Measurements from ENCODE around the gene IL19.
"Not testable (repeated sequence)": the region's sequence is repeated elsewhere in the genome, so short reads cannot be mapped to it uniquely, and the experiment has no call there.

IL19 gene

GRCh38 chr1:206851341-206852010 lies 80.9 kb downstream of the IL19 start:
- H3K4me2 ChIP-seq (ENCODE audit: insufficient read depth, low read length): no peak overlapping the region
- no peak overlapping the region for H3K27ac ChIP-seq (ENCODE audit: low read length)
- no peaks in the 10 kb centered on the region for H4K20me1 ChIP-seq (ENCODE audit: insufficient read depth, low read length)
- H3K36me3 ChIP-seq (ENCODE audit: insufficient read depth, low read length): no peaks in the 10 kb centered on the region
- no peaks in the 10 kb centered on the region for H3K9me3 ChIP-seq (ENCODE audit: insufficient read depth, low read length, severe bottlenecking)
- H3K27me3 ChIP-seq (ENCODE audit: insufficient read depth, low read length, poor library complexity): no peaks in the 10 kb centered on the region
- H3K9ac ChIP-seq (ENCODE audit: low read depth, low read length): no peak overlapping the region
- ATAC-seq (ENCODE audit: insufficient read depth, low read depth): no peak
- no peak overlapping the region for H3K4me3 ChIP-seq (ENCODE audit: low read depth in 1 of 2, low read length in 2 of 2)
- H3K79me2 ChIP-seq (ENCODE audit: insufficient read depth, low read length): no peaks in the 10 kb centered on the region
- no peak overlapping the region for H2AFZ ChIP-seq (ENCODE audit: low read depth, low read length)
- no peaks in the 10 kb centered on the region for H3K4me1 ChIP-seq (ENCODE audit: insufficient read depth, low read length)
- no peak for DNase-seq
- TF ChIP-seq EZH2 (IDR thresholded peaks at IDR 0.05; ENCODE audit: borderline replicate concordance, low read depth, low read length, severe bottlenecking): no peak
- TF ChIP-seq CTCF (IDR thresholded peaks at IDR 0.05; ENCODE audit: borderline replicate concordance, extremely low read depth, low read length, poor library complexity, severe bottlenecking): no peak

- not testable (repeated sequence) for H3K4me3 ChIP-seq (ENCODE audit: low read depth in 1 of 2, low read length in 2 of 2); H4K20me1 ChIP-seq (ENCODE audit: insufficient read depth, low read length); H3K27ac ChIP-seq (ENCODE audit: low read length); H3K27me3 ChIP-seq (ENCODE audit: insufficient read depth, low read length, poor library complexity); H3K9ac ChIP-seq (ENCODE audit: low read depth, low read length); H3K4me1 ChIP-seq (ENCODE audit: insufficient read depth, low read length); ATAC-seq (ENCODE audit: insufficient read depth, low read depth); H3K36me3 ChIP-seq (ENCODE audit: insufficient read depth, low read length); H3K9me3 ChIP-seq (ENCODE audit: insufficient read depth, low read length, severe bottlenecking); DNase-seq; H3K4me2 ChIP-seq (ENCODE audit: insufficient read depth, low read length); H3K79me2 ChIP-seq (ENCODE audit: insufficient read depth, low read length); H2AFZ ChIP-seq (ENCODE audit: low read depth, low read length)
Observed at GRCh38 chr1:206852662-206853061, 82.1 kb downstream of the IL19 start.

- not testable (repeated sequence) for H4K20me1 ChIP-seq (ENCODE audit: insufficient read depth, low read length); H3K79me2 ChIP-seq (ENCODE audit: insufficient read depth, low read length); ATAC-seq (ENCODE audit: insufficient read depth, low read depth); H3K4me3 ChIP-seq (ENCODE audit: low read depth in 1 of 2, low read length in 2 of 2); H3K27me3 ChIP-seq (ENCODE audit: insufficient read depth, low read length, poor library complexity); DNase-seq; H2AFZ ChIP-seq (ENCODE audit: low read depth, low read length); H3K36me3 ChIP-seq (ENCODE audit: insufficient read depth, low read length); H3K27ac ChIP-seq (ENCODE audit: low read length); H3K4me2 ChIP-seq (ENCODE audit: insufficient read depth, low read length); H3K4me1 ChIP-seq (ENCODE audit: insufficient read depth, low read length); H3K9ac ChIP-seq (ENCODE audit: low read depth, low read length); H3K9me3 ChIP-seq (ENCODE audit: insufficient read depth, low read length, severe bottlenecking)
Observed at GRCh38 chr1:206853696-206854095, 83.1 kb downstream of the IL19 start.

DNA sequence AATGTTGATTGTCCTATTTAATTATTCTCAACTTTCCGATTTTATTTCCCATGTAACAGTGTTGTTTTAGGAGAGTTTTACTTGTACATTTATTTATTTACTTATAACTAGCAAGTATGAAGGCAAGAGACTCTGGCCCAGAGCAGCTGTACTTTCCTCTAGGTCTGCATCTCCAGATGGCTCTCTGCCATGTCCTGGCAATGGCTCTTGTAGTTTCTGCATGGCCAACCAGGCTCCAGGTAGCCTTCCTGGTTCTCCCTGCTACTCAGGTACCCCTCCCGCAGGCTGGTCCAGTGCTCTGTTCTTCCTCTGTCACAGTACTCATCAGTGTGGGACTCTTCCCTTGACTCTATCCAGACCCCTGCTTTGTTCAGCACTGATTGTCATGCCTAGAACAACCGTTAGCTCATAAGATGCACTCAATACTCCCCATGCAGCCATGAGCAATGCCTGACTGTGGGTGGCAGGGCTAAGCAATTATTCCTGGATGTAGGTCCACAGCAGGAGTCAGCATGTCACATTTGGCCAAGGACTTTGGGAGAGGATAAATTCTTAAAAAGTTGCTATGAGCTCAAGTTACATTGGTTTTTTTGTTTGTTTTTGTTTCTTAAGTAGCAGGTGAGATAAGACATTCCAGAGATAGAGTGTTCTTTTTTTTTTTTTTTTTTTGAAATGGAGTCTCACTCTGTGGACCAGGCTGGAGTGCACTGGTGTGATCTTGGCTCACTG lies 84.0 kb downstream of the IL19 start:
- no peak for TF ChIP-seq EZH2 (IDR thresholded peaks at IDR 0.05; ENCODE audit: borderline replicate concordance, low read depth, low read length, severe bottlenecking)
- no peak overlapping the region for H3K9ac ChIP-seq (ENCODE audit: low read depth, low read length)
- H2AFZ ChIP-seq (ENCODE audit: low read depth, low read length): no peak overlapping the region
- no peaks in the 10 kb centered on the region for H3K27me3 ChIP-seq (ENCODE audit: insufficient read depth, low read length, poor library complexity)
- H3K79me2 ChIP-seq (ENCODE audit: insufficient read depth, low read length): no peaks in the 10 kb centered on the region
- H3K36me3 ChIP-seq (ENCODE audit: insufficient read depth, low read length): no peaks in the 10 kb centered on the region
- ATAC-seq (ENCODE audit: insufficient read depth, low read depth) (no peak), DNase-seq (no peak)
- H3K9me3 ChIP-seq (ENCODE audit: insufficient read depth, low read length, severe bottlenecking): no peaks in the 10 kb centered on the region
- no peak overlapping the region for H3K4me3 ChIP-seq (ENCODE audit: low read depth in 1 of 2, low read length in 2 of 2)
- no peak overlapping the region for H3K27ac ChIP-seq (ENCODE audit: low read length)
- no peak overlapping the region for H3K4me2 ChIP-seq (ENCODE audit: insufficient read depth, low read length)
- peaks cover 4% of the 10 kb centered on the region; the same call in 1 of the 2 replicates for H3K4me1 ChIP-seq (ENCODE audit: insufficient read depth, low read length)
- no peaks in the 10 kb centered on the region for H4K20me1 ChIP-seq (ENCODE audit: insufficient read depth, low read length)

GRCh38 chr1:206855859-206856258 lies 85.3 kb downstream of the IL19 start:
- Histone ChIP-seq H2AFZ (ENCODE audit: low read depth, low read length) (no peak overlapping the region), H3K36me3 (ENCODE audit: insufficient read depth, low read length) (no peaks in the 10 kb centered on the region), H4K20me1 (ENCODE audit: insufficient read depth, low read length) (no peaks in the 10 kb centered on the region), H3K4me1 (ENCODE audit: insufficient read depth, low read length) (peaks cover 4% of the 10 kb centered on the region; the same call in 1 of the 2 replicates), H3K4me2 (ENCODE audit: insufficient read depth, low read length) (no peak overlapping the region), H3K4me3 (ENCODE audit: low read depth in 1 of 2, low read length in 2 of 2) (no peak overlapping the region), H3K9ac (ENCODE audit: low read depth, low read length) (no peak overlapping the region), H3K79me2 (ENCODE audit: insufficient read depth, low read length) (no peaks in the 10 kb centered on the region), H3K9me3 (ENCODE audit: insufficient read depth, low read length, severe bottlenecking) (no peaks in the 10 kb centered on the region), H3K27ac (ENCODE audit: low read length) (no peak overlapping the region), H3K27me3 (ENCODE audit: insufficient read depth, low read length, poor library complexity) (no peaks in the 10 kb centered on the region)
- no peak for TF ChIP-seq EZH2 (IDR thresholded peaks at IDR 0.05; ENCODE audit: borderline replicate concordance, low read depth, low read length, severe bottlenecking)
- TF ChIP-seq CTCF (IDR thresholded peaks at IDR 0.05; ENCODE audit: borderline replicate concordance, extremely low read depth, low read length, poor library complexity, severe bottlenecking): no peak
- DNase-seq (no peak), ATAC-seq (ENCODE audit: insufficient read depth, low read depth) (no peak)
